H1 (cell line): ENCODE measurements around the gene PPP4R1. TPM values are rescaled to one million over a fixed set of nuclear protein-coding genes. Genes with fewer than 3 reads are reported as not detected.

Experiments used
- CTCF ChIA-PET: fragments of 300-600 bp; sonication (Branson Sonifier 250); formaldehyde crosslinking; loops from one replicate; lab custom pipeline; 2021; ENCODE audit not compliant: partially characterized antibody; lab: Charles Lee
- POLR2A ChIA-PET: fragments of 300-600 bp; sonication (Branson Sonifier 250); formaldehyde crosslinking; loops from one replicate; lab custom pipeline; 2021; ENCODE audit warnings: inconsistent platforms; ENCODE audit not compliant: partially characterized antibody; lab: Charles Lee
- DNase-seq, 2 experiments: peaks; one replicate each; pipeline versions ENCODE4 v3.0.0 to v3.0.0-alpha.2; 2010 to 2022; ENCODE audit warnings: low spot score in 2 of 2, low read depth in 1 of 2, mixed read lengths in 1 of 2
- FAIRE-seq: peaks from 2 replicates; lab custom pipeline; 2011; peaks lifted over from hg19 to GRCh38; lab: Jason Lieb, UNC
- H2AFZ ChIP-seq: 2 replicates; pipeline ENCODE4 v1.8.1; 2012; ENCODE audit warnings: low read length, inconsistent platforms
- H2AK5ac ChIP-seq: 2 replicates; pipeline ENCODE4 v1.6.1; 2013; ENCODE audit warnings: low read depth, low read length
- H2BK120ac ChIP-seq: replicated peaks from 2 replicates; pipeline ENCODE3; 2013; ENCODE audit warnings: low read depth, low read length, inconsistent platforms
- H2BK12ac ChIP-seq: 2 replicates; pipeline ENCODE4 v1.6.1; 2013; ENCODE audit warnings: low read depth, low read length
- H2BK15ac ChIP-seq: 2 replicates; pipeline ENCODE4 v1.6.1; 2013; ENCODE audit warnings: low read length
- H2BK20ac ChIP-seq: 2 replicates; pipeline ENCODE4 v1.6.1; 2013; ENCODE audit warnings: low read length
- H2BK5ac ChIP-seq: 2 replicates; pipeline ENCODE4 v1.6.1; 2013; ENCODE audit warnings: low read depth, low read length
- H3K14ac ChIP-seq: 2 replicates; pipeline ENCODE4 v1.6.1; 2013; ENCODE audit warnings: inconsistent platforms; ENCODE audit not compliant: insufficient read length
- H3K18ac ChIP-seq: 2 replicates; pipeline ENCODE4 v1.6.1; 2013; ENCODE audit warnings: low read length; ENCODE audit errors: extremely low read depth
- H3K23ac ChIP-seq: 2 replicates; pipeline ENCODE4 v1.6.1; 2013; ENCODE audit warnings: inconsistent platforms; ENCODE audit not compliant: insufficient read length
- H3K23me2 ChIP-seq: 2 replicates; pipeline ENCODE4 v1.6.1; 2013; ENCODE audit warnings: low read depth, low read length
- H3K27ac ChIP-seq: 2 replicates; pipeline ENCODE4 v1.6.1; 2011; ENCODE audit warnings: low read depth, low read length, inconsistent platforms
- H3K27me3 ChIP-seq, 4 experiments: replicated peaks in 1 of 4; 1 replicate in 1 of 4; 2 replicates in 3 of 4; pipeline versions ENCODE4 v1.6.1 to v1.8.1; 2011 to 2013; ENCODE audit warnings: low read length in 3 of 4, mild to moderate bottlenecking in 3 of 4, inconsistent platforms in 2 of 4, mixed read lengths in 2 of 4, moderate library complexity in 1 of 4; ENCODE audit not compliant: control insufficient read depth in 3 of 4, insufficient read depth in 3 of 4; ENCODE audit errors: extremely low read depth in 1 of 4
- H3K36me3 ChIP-seq, 4 experiments: 2 replicates each; pipeline versions ENCODE4 v1.6.1 to v1.8.1; 2011 to 2013; ENCODE audit warnings: mild to moderate bottlenecking in 4 of 4, low read length in 3 of 4, moderate library complexity in 2 of 4, control low read depth in 1 of 4, inconsistent platforms in 1 of 4; ENCODE audit not compliant: insufficient read depth in 4 of 4, control insufficient read depth in 2 of 4
- H3K4ac ChIP-seq: replicated peaks from 2 replicates; pipeline ENCODE3; 2013; ENCODE audit warnings: low read length, low read depth, mixed read lengths, inconsistent platforms; ENCODE audit not compliant: insufficient read length
- H3K4me1 ChIP-seq, 4 experiments: replicated peaks in 1 of 4; 1 replicate in 1 of 4; 2 replicates in 3 of 4; pipeline versions ENCODE4 v1.6.1 to v1.8.1; 2011 to 2013; ENCODE audit warnings: low read length in 3 of 4, inconsistent platforms in 2 of 4, mixed read lengths in 1 of 4; ENCODE audit not compliant: insufficient read depth in 4 of 4, control insufficient read depth in 3 of 4
- H3K4me2 ChIP-seq, 2 experiments: 2 replicates each; pipeline versions ENCODE4 v1.6.1 to v1.8.1; 2011 to 2013; ENCODE audit warnings: low read depth in 2 of 2, low read length in 2 of 2, control low read depth in 1 of 2, inconsistent platforms in 1 of 2, mild to moderate bottlenecking in 1 of 2; ENCODE audit not compliant: insufficient read depth in 1 of 2
- H3K4me3 ChIP-seq, 4 experiments: fragments of 200-600, 300-600 bp in 1 of 4; sonication (generic), shearing (Covaris generic), sonication (Bioruptor Twin) in 1 of 4; 2 replicates each; pipeline versions ENCODE4 v1.5.1 to v1.8.1; 2011 to 2016; ENCODE audit warnings: low read length in 4 of 4, low read depth in 3 of 4, control low read depth in 2 of 4, inconsistent platforms in 2 of 4, mild to moderate bottlenecking in 2 of 4, mixed read lengths in 1 of 4, moderate library complexity in 1 of 4; ENCODE audit not compliant: insufficient read depth in 2 of 4; ENCODE audit errors: extremely low read depth in 1 of 4
- H3K56ac ChIP-seq: replicated peaks from 2 replicates; pipeline ENCODE3; 2013; ENCODE audit warnings: low read depth, mild to moderate bottlenecking, mixed read lengths, low read length, inconsistent platforms; ENCODE audit not compliant: insufficient read length
- H3K79me1 ChIP-seq: 2 replicates; pipeline ENCODE4 v1.6.1; 2013; ENCODE audit warnings: low read depth, low read length, control low read depth
- H3K79me2 ChIP-seq, 2 experiments: 2 replicates each; pipeline versions ENCODE4 v1.6.1 to v1.8.1; 2012 to 2013; ENCODE audit warnings: low read length in 2 of 2, mild to moderate bottlenecking in 2 of 2, inconsistent platforms in 1 of 2; ENCODE audit not compliant: insufficient read depth in 2 of 2, control insufficient read depth in 1 of 2
- H3K9ac ChIP-seq, 4 experiments: replicated peaks in 1 of 4; 1 replicate in 1 of 4; 2 replicates in 3 of 4; pipeline versions ENCODE4 v1.6.1 to v1.8.1; 2011 to 2013; ENCODE audit warnings: low read depth in 3 of 4, low read length in 3 of 4, control low read depth in 2 of 4, mild to moderate bottlenecking in 2 of 4, moderate library complexity in 2 of 4, inconsistent platforms in 1 of 4; ENCODE audit errors: extremely low read depth in 1 of 4
- H3K9me3 ChIP-seq, 2 experiments: 2 replicates each; pipeline versions ENCODE4 v1.6.1 to v1.8.1; 2012 to 2013; ENCODE audit warnings: mild to moderate bottlenecking in 2 of 2, moderate library complexity in 2 of 2, control low read depth in 1 of 2, inconsistent platforms in 1 of 2, low read depth in 1 of 2, low read length in 1 of 2, mixed read lengths in 1 of 2; ENCODE audit not compliant: insufficient read depth in 2 of 2
- H4K20me1 ChIP-seq, 2 experiments: replicated peaks in 1 of 2; 2 replicates each; pipeline versions ENCODE3 to v1.8.1; 2011 to 2013; ENCODE audit warnings: inconsistent platforms in 2 of 2, low read length in 2 of 2, mild to moderate bottlenecking in 1 of 2; ENCODE audit not compliant: insufficient read depth in 2 of 2, control insufficient read depth in 1 of 2
- H4K5ac ChIP-seq: 2 replicates; pipeline ENCODE4 v1.6.1; 2013; ENCODE audit warnings: low read length, low read depth, mixed read lengths, inconsistent platforms; ENCODE audit not compliant: insufficient read length
- H4K8ac ChIP-seq: 2 replicates; pipeline ENCODE4 v1.8.0; 2013; ENCODE audit warnings: mild to moderate bottlenecking, moderate library complexity, low read length, inconsistent platforms; ENCODE audit not compliant: insufficient read depth; ENCODE audit errors: extremely low read depth
- H4K91ac ChIP-seq: replicated peaks from 2 replicates; pipeline ENCODE3; 2013; ENCODE audit warnings: low read length, mixed read lengths, inconsistent platforms; ENCODE audit not compliant: insufficient read length
- BACH1 ChIP-seq: IDR thresholded peaks from 2 replicates; pipeline ENCODE4 v1.6.1; 2012; ENCODE audit warnings: low read length, improper control_type of control experiment
- CEBPB ChIP-seq: IDR thresholded peaks from 2 replicates; pipeline ENCODE4 v1.6.1; 2012; ENCODE audit warnings: low read depth, low read length
- CHD1 ChIP-seq: IDR thresholded peaks from 2 replicates; pipeline ENCODE4 v1.6.1; 2012; ENCODE audit warnings: low read depth, low read length, improper control_type of control experiment
- CREB1 ChIP-seq: IDR thresholded peaks from 2 replicates; pipeline ENCODE4 v1.6.1; 2012; ENCODE audit warnings: inconsistent platforms
- NANOG ChIP-seq: IDR thresholded peaks from 2 replicates; pipeline ENCODE4 v1.6.1; 2011; ENCODE audit warnings: low read length, low read depth, mild to moderate bottlenecking, inconsistent platforms; ENCODE audit not compliant: insufficient read depth, poor library complexity, severe bottlenecking
- POLR2AphosphoS5 ChIP-seq: IDR thresholded peaks from 2 replicates; pipeline ENCODE4 v1.6.1; 2011; ENCODE audit warnings: low read depth, low read length
- RBBP5 ChIP-seq: IDR thresholded peaks from 2 replicates; pipeline ENCODE4 v1.7.1; 2012; ENCODE audit warnings: low read depth, mild to moderate bottlenecking, inconsistent platforms, low read length, moderate library complexity, borderline replicate concordance
- RFX5 ChIP-seq: IDR thresholded peaks from 2 replicates; pipeline ENCODE4 v1.6.1; 2011; ENCODE audit warnings: low read depth, low read length, improper control_type of control experiment, borderline replicate concordance
- SAP30 ChIP-seq: fragments of 300-600 bp; sonication (generic); IDR thresholded peaks from 2 replicates; pipeline ENCODE4 v1.7.1; 2012; ENCODE audit warnings: low read length, moderate library complexity, mild to moderate bottlenecking, inconsistent platforms; ENCODE audit not compliant: insufficient read depth, insufficient replicate concordance
- TBP ChIP-seq: IDR thresholded peaks from 2 replicates; pipeline ENCODE4 v1.6.1; 2011; ENCODE audit warnings: low read depth, low read length, improper control_type of control experiment
- YY1 ChIP-seq: IDR thresholded peaks from 2 replicates; pipeline ENCODE4 v1.6.1; 2011; ENCODE audit warnings: low read depth, mild to moderate bottlenecking, low read length
- WGBS, 2 experiments: shearing (Covaris generic) in 1 of 2; methylation state at CpG; one replicate each; pipeline versions ENCODE4 v1.1.6 to v1.1.7; 2013 to 2015; ENCODE audit warnings: low lambda C conversion rate in 2 of 2, mixed read lengths in 2 of 2, inconsistent platforms in 1 of 2, low coverage in 1 of 2, missing lambda C conversion rate in 1 of 2; ENCODE audit not compliant: insufficient replicate concordance in 2 of 2, insufficient coverage in 1 of 2, insufficient read length in 1 of 2; ENCODE audit errors: extremely low coverage in 1 of 2, missing lambda C conversion rate in 1 of 2; 5-methylcytosine and 5-hydroxymethylcytosine counted together
- polyA plus RNA-seq, 7 experiments: library from polyadenylated mRNA; depleted of rRNA in 3 of 7; stranded (reverse) in 5 of 7; unstranded in 2 of 7; fragments of >200 nt in 5 of 7; fragments of 200-250 nt in 2 of 7; gene quantifications; 1 replicate in 5 of 7; 2 replicates in 1 of 7; 4 replicates in 1 of 7; pipeline versions ENCODE4 v1.2.1 to v1.2.3, GENCODE V29; 2011 to 2013; ENCODE audit warnings: missing spikeins in 2 of 7, mixed read lengths in 2 of 7
- total RNA-seq: library from RNA; stranded (reverse); fragmentation: NEBNext Ultra II Directional; extraction: Animal tissue kit (Norgen Biotek cat#: 25700); gene quantifications from 2 replicates; pipeline ENCODE4 v1.2.1, GENCODE V29; 2021
- TF ChIP-seq, protein P1 (sequence below): IDR thresholded peaks from 2 replicates; pipeline ENCODE4 v1.6.1; 2011; ENCODE audit warnings: low read depth, mild to moderate bottlenecking, low read length; ENCODE audit not compliant: insufficient read depth

PPP4R1 gene
- total and polyA plus RNA-seq, 2 of the 8 experiments (the other 6 are each of a cell fraction or from before 2014, with no cell fraction given): 67.4 to 96.1 TPM

DNA sequence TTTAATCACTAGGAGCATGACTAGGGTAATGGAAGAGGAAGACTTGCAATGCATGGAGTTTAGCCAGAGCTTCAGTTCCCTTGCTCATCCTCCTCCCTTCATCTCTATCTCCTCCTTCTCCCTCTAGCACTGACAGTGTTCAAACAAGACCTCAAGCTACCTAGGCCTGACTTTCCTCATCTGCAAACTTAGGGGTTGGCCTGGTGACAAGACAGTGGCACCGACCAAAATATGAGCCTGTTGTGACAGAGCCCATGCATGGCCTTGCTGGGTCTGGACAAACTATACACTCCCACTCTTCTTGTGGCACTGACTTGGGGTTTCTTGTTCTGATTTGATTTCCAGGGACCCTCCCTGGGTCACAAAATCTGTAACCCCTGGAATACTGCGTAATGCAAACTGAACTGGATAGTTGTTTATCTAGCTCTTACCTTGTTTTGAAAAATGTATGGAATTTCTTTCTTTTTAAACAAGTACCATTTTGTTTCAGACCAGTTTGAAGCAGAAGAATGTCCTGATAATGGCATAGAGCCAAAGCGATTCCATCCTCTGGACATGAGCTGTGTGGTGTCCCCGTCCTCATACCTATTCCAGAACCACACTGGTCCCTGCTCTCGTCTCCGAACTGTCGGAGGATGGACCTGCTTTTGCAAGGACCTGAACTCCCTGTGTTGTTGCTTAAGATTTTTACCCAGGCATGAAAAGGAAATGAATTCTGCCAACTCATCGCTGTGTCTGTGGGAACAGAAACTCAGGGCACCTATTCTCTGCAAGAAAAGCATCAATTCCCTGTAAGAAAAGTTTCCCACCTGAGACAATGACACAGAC is 33.4 kb upstream of the PPP4R1 start:
- H3K4ac ChIP-seq: no peak overlapping the region
- H4K20me1 ChIP-seq: no peaks in the 10 kb centered on the region
- H2BK5ac ChIP-seq: 0 out of 2 replicates have a peak overlapping the region, but pooled peaks have one; percentile 44
- 0 out of 2 replicates have a peak overlapping the region, but pooled peaks have one; percentile 69 for H2AFZ ChIP-seq
- no peaks in the 10 kb centered on the region for H3K36me3 ChIP-seq
- no peak overlapping the region for H3K23ac ChIP-seq
- H2AK5ac ChIP-seq: no peak overlapping the region
- no peaks in the 10 kb centered on the region for H3K79me1 ChIP-seq
- H2BK15ac ChIP-seq: peak overlapping the region; percentile 83; the same call in 1 of the 2 replicates
- H3K9me3 ChIP-seq: no peaks in the 10 kb centered on the region
- H3K56ac ChIP-seq: no peak overlapping the region
- H3K9ac ChIP-seq: no peak overlapping the region
- H3K27me3 ChIP-seq: no peaks in the 10 kb centered on the region
- FAIRE-seq (no peak), DNase-seq (no peak)
- H3K14ac ChIP-seq: peak overlapping the region; percentile 71
- H3K23me2 ChIP-seq: no peaks in the 10 kb centered on the region
- peak overlapping the region; percentile 68 for H4K91ac ChIP-seq
- no peak overlapping the region for H3K27ac ChIP-seq
- no peak overlapping the region for H2BK120ac ChIP-seq
- H4K5ac ChIP-seq: no peak overlapping the region
- H3K4me1 ChIP-seq: peaks cover 0 to 5% (median 4%) of the 10 kb centered on the region in 4 experiments; a peak in 5 of 7 replicates
- ChIA-PET CTCF (interaction anchor here (0.6 to 1.3 kb wide), 4 partner anchors 21 to 131 kb away, joined by 3 to 4 read pairs (median 4); no protein-coding TSS in a partner anchor), POLR2A (no interaction called here)
- no peak overlapping the region for H4K8ac ChIP-seq
- H3K79me2 ChIP-seq: no peaks in the 10 kb centered on the region
- H2BK12ac ChIP-seq: peak overlapping the region; percentile 96
- H3K18ac ChIP-seq: peak overlapping the region; percentile 54; the same call in 1 of the 2 replicates
- peak overlapping the region; percentile 76; the same call in 1 of the 2 replicates for H2BK20ac ChIP-seq
- no peak overlapping the region for H3K4me3 ChIP-seq
- no peak overlapping the region for H3K4me2 ChIP-seq
- 92% methylated on average over 8 of the region's 8 CpGs; no CpG with 5 or more reads in 1 of the 2 experiments for WGBS, 2 experiments
- no peak for TF ChIP-seq TBP
- TF ChIP-seq POLR2AphosphoS5: no peak
- TF ChIP-seq BACH1: no peak
- no peak for TF ChIP-seq RBBP5
- TF ChIP-seq SAP30: no peak
- TF ChIP-seq, protein P1, sequence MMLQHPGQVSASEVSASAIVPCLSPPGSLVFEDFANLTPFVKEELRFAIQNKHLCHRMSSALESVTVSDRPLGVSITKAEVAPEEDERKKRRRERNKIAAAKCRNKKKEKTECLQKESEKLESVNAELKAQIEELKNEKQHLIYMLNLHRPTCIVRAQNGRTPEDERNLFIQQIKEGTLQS: no peak
- TF ChIP-seq CREB1: no peak
- TF ChIP-seq CEBPB: no peak
- TF ChIP-seq RFX5: no peak
- TF ChIP-seq YY1: no peak
- no peak for TF ChIP-seq NANOG
- no peak for TF ChIP-seq CHD1
